Testis (tissue), 2 donors: ENCODE measurements around the gene ZNF213.

Experiments
- CTCF ChIP-seq, 3 experiments: fragments of 450-650 bp in 2 of 3; fragments of 200-600 bp in 1 of 3; sonication (generic) in 1 of 3; IDR thresholded peaks; one replicate each; pipeline ENCODE4 v1.5.1; 2016 to 2019; ENCODE audit warnings: antibody characterized with exemption in 3 of 3, mild to moderate bottlenecking in 2 of 3, moderate library complexity in 1 of 3
- POLR2A ChIP-seq: fragments of 450-650 bp; IDR thresholded peaks from one replicate; pipeline ENCODE4 v1.6.1; 2017; ENCODE audit warnings: antibody characterized with exemption, mild to moderate bottlenecking, moderate library complexity

- TF ChIP-seq POLR2A (no peak), CTCF (IDR thresholded peaks at IDR 0.05) (peak; percentile 68 to 88 (median 84))
These were observed 5.4 kb upstream of the ZNF213 start for GRCh38 chr16:3129137-3130131.
